AG09309 (cell line): ENCODE measurements around the gene TNF.
"Not testable (repeated sequence)": the region's sequence is repeated elsewhere in the genome, so short reads cannot be mapped to it uniquely, and the experiment has no call there.

Source experiments
- DNase-seq: peaks from one replicate; pipeline ENCODE4 v3.0.0-alpha.2; 2010; ENCODE audit warnings: low read depth
- H3K4me3 ChIP-seq: 2 replicates; pipeline ENCODE4 v1.5.1; 2011; ENCODE audit warnings: mild to moderate bottlenecking, low read depth, low read length, moderate library complexity; ENCODE audit not compliant: control insufficient read depth
- TF ChIP-seq, protein P1 (sequence below): IDR thresholded peaks from 2 replicates; pipeline ENCODE4 v1.5.1; 2011; ENCODE audit warnings: mild to moderate bottlenecking, low read depth, low read length, inconsistent platforms; ENCODE audit not compliant: insufficient read depth, control insufficient read depth; ENCODE audit errors: missing control alignments

The TNF gene

DNA sequence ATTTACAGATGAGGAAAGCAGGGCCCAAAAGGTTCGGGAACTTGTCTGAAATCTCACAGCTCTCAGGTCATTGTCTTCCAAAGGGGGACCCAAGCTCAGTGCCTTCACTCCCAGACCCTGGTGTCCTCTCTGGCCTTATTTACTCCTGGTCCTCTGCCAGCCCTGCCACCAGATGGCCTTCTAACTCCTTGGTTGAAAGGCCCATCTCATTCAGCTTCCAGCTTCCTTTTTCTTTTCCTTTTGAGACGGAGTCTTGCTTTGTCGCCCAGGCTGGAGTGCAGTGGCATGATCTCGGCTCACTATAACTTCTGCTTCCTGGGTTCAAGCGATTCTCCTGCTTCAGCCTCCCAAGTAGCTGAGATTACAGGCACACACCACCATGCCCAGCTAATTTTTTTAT is 24.0 kb upstream of the TNF start:
- TF ChIP-seq, protein P1, sequence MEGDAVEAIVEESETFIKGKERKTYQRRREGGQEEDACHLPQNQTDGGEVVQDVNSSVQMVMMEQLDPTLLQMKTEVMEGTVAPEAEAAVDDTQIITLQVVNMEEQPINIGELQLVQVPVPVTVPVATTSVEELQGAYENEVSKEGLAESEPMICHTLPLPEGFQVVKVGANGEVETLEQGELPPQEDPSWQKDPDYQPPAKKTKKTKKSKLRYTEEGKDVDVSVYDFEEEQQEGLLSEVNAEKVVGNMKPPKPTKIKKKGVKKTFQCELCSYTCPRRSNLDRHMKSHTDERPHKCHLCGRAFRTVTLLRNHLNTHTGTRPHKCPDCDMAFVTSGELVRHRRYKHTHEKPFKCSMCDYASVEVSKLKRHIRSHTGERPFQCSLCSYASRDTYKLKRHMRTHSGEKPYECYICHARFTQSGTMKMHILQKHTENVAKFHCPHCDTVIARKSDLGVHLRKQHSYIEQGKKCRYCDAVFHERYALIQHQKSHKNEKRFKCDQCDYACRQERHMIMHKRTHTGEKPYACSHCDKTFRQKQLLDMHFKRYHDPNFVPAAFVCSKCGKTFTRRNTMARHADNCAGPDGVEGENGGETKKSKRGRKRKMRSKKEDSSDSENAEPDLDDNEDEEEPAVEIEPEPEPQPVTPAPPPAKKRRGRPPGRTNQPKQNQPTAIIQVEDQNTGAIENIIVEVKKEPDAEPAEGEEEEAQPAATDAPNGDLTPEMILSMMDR: peak; percentile 46
- not testable (repeated sequence) for H3K4me3 ChIP-seq, DNase-seq

DNA sequence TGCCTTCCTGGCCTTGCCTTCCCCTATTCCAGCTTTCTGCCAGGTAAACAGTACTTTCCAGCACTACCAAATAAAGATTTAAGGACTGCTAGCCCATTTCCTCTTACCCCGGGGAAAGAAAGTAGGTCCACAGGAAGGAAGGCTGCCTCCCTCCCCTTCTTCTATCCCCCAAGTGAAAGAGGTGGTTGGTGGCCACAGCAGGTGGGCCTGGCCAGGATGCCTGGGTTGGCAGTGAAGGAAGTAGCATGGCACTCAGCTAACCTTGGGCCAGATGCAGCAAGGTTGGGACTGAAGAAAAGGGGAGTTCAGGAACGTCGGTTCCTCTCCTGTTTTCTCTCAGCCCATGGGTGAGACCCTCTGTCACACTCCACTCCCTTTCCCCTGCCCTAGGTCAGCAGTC is 19.1 kb upstream of the TNF start:
- TF ChIP-seq, protein P1: no peak
- DNase-seq: no peak
- no peak overlapping the region for H3K4me3 ChIP-seq

DNA sequence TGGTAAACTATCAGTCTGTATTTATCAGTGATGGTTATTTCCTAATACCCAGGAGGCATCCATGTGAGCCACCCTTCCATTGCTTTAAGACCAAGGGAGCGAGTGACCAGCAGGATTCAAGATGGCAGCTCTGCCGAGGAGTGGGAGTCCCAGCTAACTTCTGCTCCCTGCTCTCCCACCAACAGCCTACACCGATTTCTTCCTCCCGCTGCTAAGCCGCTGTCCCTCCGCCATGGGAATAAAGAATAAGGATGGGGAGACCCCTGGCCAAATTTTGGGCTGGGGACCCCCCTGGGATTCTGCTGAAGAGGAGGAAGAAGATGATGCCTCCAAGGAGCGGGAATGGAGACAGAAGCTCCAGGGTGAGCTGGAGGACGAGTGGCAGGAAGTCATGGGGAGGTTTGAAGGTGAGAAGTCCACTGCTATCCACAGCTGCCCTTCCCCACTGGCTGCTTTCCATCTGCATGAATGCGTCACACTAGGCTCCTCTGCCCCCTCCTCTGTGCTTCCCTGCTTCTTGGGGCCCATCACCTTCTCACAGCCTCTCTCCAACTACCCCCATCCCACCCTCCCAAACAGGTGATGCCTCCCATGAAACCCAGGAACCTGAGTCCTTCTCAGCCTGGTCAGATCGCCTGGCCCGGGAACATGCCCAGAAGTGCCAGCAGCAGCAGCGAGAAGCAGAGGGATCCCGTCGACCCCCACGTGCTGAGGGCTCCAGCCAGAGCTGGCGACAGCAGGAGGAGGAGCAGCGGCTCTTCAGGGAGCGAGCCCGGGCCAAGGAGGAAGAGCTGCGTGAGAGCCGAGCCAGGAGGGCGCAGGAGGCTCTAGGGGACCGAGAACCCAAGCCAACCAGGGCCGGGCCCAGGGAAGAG is 17.7 kb upstream of the TNF start:
- TF ChIP-seq, protein P1: no peak
- DNase-seq: no peak
- no peak overlapping the region for H3K4me3 ChIP-seq

DNA sequence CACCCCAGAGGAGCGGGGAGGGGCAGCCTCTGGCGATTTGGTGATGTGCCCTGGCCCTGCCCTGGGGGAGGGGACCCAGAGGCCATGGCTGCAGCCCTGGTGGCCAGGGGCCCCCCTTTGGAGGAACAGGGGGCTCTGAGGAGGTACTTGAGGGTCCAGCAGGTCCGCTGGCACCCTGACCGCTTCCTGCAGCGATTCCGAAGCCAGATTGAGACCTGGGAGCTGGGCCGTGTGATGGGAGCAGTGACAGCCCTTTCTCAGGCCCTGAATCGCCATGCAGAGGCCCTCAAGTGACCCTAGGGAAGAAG is 17.1 kb upstream of the TNF start:
- TF ChIP-seq, protein P1: no peak
- H3K4me3 ChIP-seq: no peak overlapping the region
- no peak for DNase-seq

DNA sequence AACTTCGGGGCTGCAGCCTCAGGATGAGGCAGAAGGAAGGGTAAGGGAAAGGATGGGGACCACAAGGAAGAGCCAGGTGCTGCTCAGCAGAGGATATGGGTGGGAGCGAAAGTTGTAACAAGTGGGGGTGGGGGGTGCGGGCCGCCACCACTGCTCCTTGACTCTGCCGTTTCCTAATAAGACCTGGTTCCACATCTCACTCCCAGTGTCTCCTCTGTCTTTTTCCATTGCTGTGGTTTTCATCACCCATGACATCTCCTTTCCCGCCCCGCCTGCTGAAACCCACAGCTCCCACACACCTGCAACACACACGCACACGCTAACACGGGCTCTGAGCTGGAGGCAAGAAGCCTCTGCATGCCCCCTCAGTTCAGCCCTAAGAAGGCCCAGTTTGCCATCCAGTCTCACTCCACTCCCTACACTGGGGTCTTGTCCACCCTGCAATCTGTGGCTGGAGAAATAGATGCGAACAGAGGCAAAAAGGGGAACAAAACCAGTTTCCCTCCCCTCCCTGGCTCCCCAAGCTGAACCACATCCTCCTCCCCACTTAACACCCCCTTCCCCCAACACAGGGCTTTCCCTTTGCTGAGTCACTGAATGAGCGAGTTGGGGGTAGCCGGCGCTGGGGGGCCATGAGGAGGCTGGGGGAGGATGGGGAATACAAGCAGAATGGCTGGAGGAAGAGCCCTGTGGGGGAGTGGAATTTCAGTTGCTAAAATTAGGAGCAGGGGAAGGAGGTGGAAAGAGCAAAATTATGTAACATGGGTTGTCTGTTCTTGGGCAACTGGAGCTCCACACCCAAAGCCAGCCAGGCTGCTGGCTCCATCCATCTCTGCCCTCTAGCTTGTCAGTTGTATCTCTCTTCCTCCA is 16.5 kb upstream of the TNF start:
- TF ChIP-seq, protein P1: no peak

DNA sequence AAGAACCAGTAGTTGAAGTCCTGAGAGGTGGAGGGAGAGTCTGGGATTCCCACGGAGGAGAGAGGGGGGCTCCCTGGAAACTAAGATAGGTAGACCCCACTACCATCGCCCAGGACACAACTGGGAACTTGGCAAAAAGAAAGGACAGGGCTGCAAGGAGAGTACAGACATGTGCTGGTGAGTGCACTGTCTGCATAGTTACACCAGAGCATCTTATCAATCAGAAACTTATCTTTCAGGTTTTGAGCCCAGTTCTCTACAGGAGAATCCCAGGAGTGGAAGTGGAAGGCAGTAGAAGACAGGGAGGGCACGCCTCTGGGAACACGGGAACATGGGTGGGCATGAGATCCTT is 15.8 kb upstream of the TNF start:
- no peak overlapping the region for H3K4me3 ChIP-seq
- TF ChIP-seq, protein P1: no peak
- no peak for DNase-seq

More for the DNA sequence above, 16.5 kb upstream of the TNF start:
- no peak for DNase-seq
- H3K4me3 ChIP-seq: no peak overlapping the region
